ENCODE measurements around the gene MSI2.
A peak's percentile ranks its signal among the peaks of the same experiment; 100 is the strongest.

MSI2 gene

GRCh38 chr17:57255776-57256681 is at the start of gene MSI2:
MSI2 (plus strand) TSS chr17:57256523; CDS start chr17:57256743, 220 bp downstream.
- Histone ChIP-seq H3K4me3 (ENCODE audit: low read length, poor library complexity, severe bottlenecking) (peak within 1 kb of the TSS; percentile 96), H3K79me2 (ENCODE audit: insufficient read depth, low read length) (peaks cover 43% of the 10 kb centered on the region)

GRCh38 chr17:57206928-57207327 is 49.4 kb upstream of the MSI2 start:
- H3K27me3 ChIP-seq (ENCODE audit: insufficient read depth, low read length, poor library complexity, severe bottlenecking) = no peaks in the 10 kb centered on the region
- H3K4me1 ChIP-seq (ENCODE audit: insufficient read depth, low read length, poor library complexity, severe bottlenecking) = no peaks in the 10 kb centered on the region
- H2AFZ ChIP-seq (ENCODE audit: low read length) = no peak overlapping the region
- no peaks in the 10 kb centered on the region for H3F3A ChIP-seq (ENCODE audit: low read depth)
- no peak overlapping the region for H3K4me3 ChIP-seq (ENCODE audit: low read length, poor library complexity, severe bottlenecking)
- H3K9me3 ChIP-seq (ENCODE audit: insufficient read depth, low read depth, low read length) = peaks cover 4% of the 10 kb centered on the region; the same call in 1 of the 2 replicates
- TF ChIP-seq CTCF (conservative IDR thresholded peaks at IDR 0.05; ENCODE audit: low read length) (no peak), EZH2phosphoT487 (IDR thresholded peaks at IDR 0.05; ENCODE audit: borderline replicate concordance) (no peak)
- H3K79me2 ChIP-seq (ENCODE audit: insufficient read depth, low read length) = no peaks in the 10 kb centered on the region
- H4K20me1 ChIP-seq (ENCODE audit: insufficient read depth, low read length, poor library complexity, severe bottlenecking) = no peaks in the 10 kb centered on the region
- H3K36me3 ChIP-seq (ENCODE audit: insufficient read depth, low read length) = no peaks in the 10 kb centered on the region
- H3K9me2 ChIP-seq (replicated peaks; ENCODE audit: low read depth, low read length) = no peaks in the 10 kb centered on the region
- H3K9ac ChIP-seq (ENCODE audit: low read depth, low read length, poor library complexity, severe bottlenecking) = no peak overlapping the region
- no peak overlapping the region for H3K4me2 ChIP-seq (ENCODE audit: low read depth, low read length, poor library complexity, severe bottlenecking)

More at GRCh38 chr17:57255776-57256681, at the start of gene MSI2:
- H3K9me2 ChIP-seq (replicated peaks; ENCODE audit: low read depth, low read length) = no peaks in the 10 kb centered on the region
- H4K20me1 ChIP-seq (ENCODE audit: insufficient read depth, low read length, poor library complexity, severe bottlenecking) = peaks cover 28% of the 10 kb centered on the region
- H3K4me1 ChIP-seq (ENCODE audit: insufficient read depth, low read length, poor library complexity, severe bottlenecking) = peaks cover 18% of the 10 kb centered on the region
- peaks cover 14% of the 10 kb centered on the region for H3F3A ChIP-seq (ENCODE audit: low read depth)
- peaks cover 13% of the 10 kb centered on the region; the same call in 1 of the 2 replicates for H3K36me3 ChIP-seq (ENCODE audit: insufficient read depth, low read length)
- H2AFZ ChIP-seq (ENCODE audit: low read length) = peak within 1 kb of the TSS; percentile 78
- TF ChIP-seq CTCF (conservative IDR thresholded peaks at IDR 0.05; ENCODE audit: low read length) (no peak), EZH2phosphoT487 (IDR thresholded peaks at IDR 0.05; ENCODE audit: borderline replicate concordance) (no peak)
- 0 out of 2 replicates have a peak, but pooled peaks cover 6% of the 10 kb centered on the region for H3K9me3 ChIP-seq (ENCODE audit: insufficient read depth, low read depth, low read length)
- peak within 1 kb of the TSS; percentile 89 for H3K4me2 ChIP-seq (ENCODE audit: low read depth, low read length, poor library complexity, severe bottlenecking)
- H3K9ac ChIP-seq (ENCODE audit: low read depth, low read length, poor library complexity, severe bottlenecking) = peak within 1 kb of the TSS; percentile 97
- H3K27me3 ChIP-seq (ENCODE audit: insufficient read depth, low read length, poor library complexity, severe bottlenecking) = no peaks in the 10 kb centered on the region

- Histone ChIP-seq H3K4me3 (ENCODE audit: low read length, poor library complexity, severe bottlenecking) (no peak overlapping the region), H4K20me1 (ENCODE audit: insufficient read depth, low read length, poor library complexity, severe bottlenecking) (no peaks in the 10 kb centered on the region), H3K4me2 (ENCODE audit: low read depth, low read length, poor library complexity, severe bottlenecking) (no peak overlapping the region), H3K36me3 (ENCODE audit: insufficient read depth, low read length) (no peaks in the 10 kb centered on the region), H3K9me2 (replicated peaks; ENCODE audit: low read depth, low read length) (no peaks in the 10 kb centered on the region), H2AFZ (ENCODE audit: low read length) (no peak overlapping the region), H3K9ac (ENCODE audit: low read depth, low read length, poor library complexity, severe bottlenecking) (no peak overlapping the region), H3K79me2 (ENCODE audit: insufficient read depth, low read length) (no peaks in the 10 kb centered on the region), H3K4me1 (ENCODE audit: insufficient read depth, low read length, poor library complexity, severe bottlenecking) (no peaks in the 10 kb centered on the region), H3K27me3 (ENCODE audit: insufficient read depth, low read length, poor library complexity, severe bottlenecking) (no peaks in the 10 kb centered on the region), H3K9me3 (ENCODE audit: insufficient read depth, low read depth, low read length) (peaks cover 4% of the 10 kb centered on the region; the same call in 1 of the 2 replicates), H3F3A (ENCODE audit: low read depth) (no peaks in the 10 kb centered on the region)
- TF ChIP-seq EZH2phosphoT487 (IDR thresholded peaks at IDR 0.05; ENCODE audit: borderline replicate concordance) (no peak), CTCF (conservative IDR thresholded peaks at IDR 0.05; ENCODE audit: low read length) (no peak)
Measured at GRCh38 chr17:57207396-57207795, 48.9 kb upstream of the MSI2 start.
